Ectodermal cell (in vitro differentiated cells): ENCODE measurements around the gene DPH7.
"Not testable (repeated sequence)": the region's sequence is repeated elsewhere in the genome, so short reads cannot be mapped to it uniquely, and the experiment has no call there.

ENCODE experiments used
- H3K27ac ChIP-seq: 2 replicates; pipeline ENCODE4 v1.7.0; 2013; ENCODE audit warnings: mild to moderate bottlenecking, low read depth, low read length; ENCODE audit not compliant: insufficient read depth, poor library complexity, severe bottlenecking
- H3K27me3 ChIP-seq: 2 replicates; pipeline ENCODE4 v1.7.0; 2013; ENCODE audit warnings: mild to moderate bottlenecking, low read length; ENCODE audit not compliant: insufficient read depth, control insufficient read depth, poor library complexity, severe bottlenecking
- H3K36me3 ChIP-seq: one replicate; pipeline ENCODE4 v1.7.0; 2013; ENCODE audit warnings: low read length; ENCODE audit not compliant: control insufficient read depth, insufficient read depth
- H3K4me1 ChIP-seq: one replicate; pipeline ENCODE4 v1.7.0; 2013; ENCODE audit warnings: low read length; ENCODE audit not compliant: control insufficient read depth, insufficient read depth
- H3K4me3 ChIP-seq: 2 replicates; pipeline ENCODE4 v1.7.0; 2013; ENCODE audit warnings: low read depth, low read length, control low read depth; ENCODE audit not compliant: insufficient read depth
- H3K9me3 ChIP-seq: 2 replicates; pipeline ENCODE4 v1.7.0; 2013; ENCODE audit warnings: mild to moderate bottlenecking, low read length, moderate library complexity; ENCODE audit not compliant: control insufficient read depth
- WGBS, 2 experiments: methylation state at CpG; one replicate each; pipeline ENCODE4 v1.1.7; 2013; ENCODE audit warnings: missing lambda C conversion rate in 2 of 2; 5-methylcytosine and 5-hydroxymethylcytosine counted together

Gene DPH7

GRCh38 chr9:137519553-137519952, 59.2 kb downstream of the DPH7 start:
- H3K36me3 ChIP-seq = no peaks in the 10 kb centered on the region
- no peaks in the 10 kb centered on the region for H3K27me3 ChIP-seq
- H3K4me1 ChIP-seq = no peaks in the 10 kb centered on the region
- H3K9me3 ChIP-seq = no peaks in the 10 kb centered on the region
- no peak overlapping the region for H3K4me3 ChIP-seq
- no peak overlapping the region for H3K27ac ChIP-seq
- WGBS, 2 experiments = 88 to 91% methylated on average over 10 of the region's 10 CpGs

- H3K4me1 ChIP-seq, H3K27me3 ChIP-seq, H3K9me3 ChIP-seq, H3K36me3 ChIP-seq, H3K27ac ChIP-seq, H3K4me3 ChIP-seq: not testable (repeated sequence)
- 92 to 93% methylated on average over 13 of the region's 13 CpGs for WGBS, 2 experiments
These were observed 59.9 kb downstream of the DPH7 start for GRCh38 chr9:137518661-137519459.

GRCh38 chr9:137516144-137516917, 62.4 kb downstream of the DPH7 start:
- Histone ChIP-seq H3K9me3 (no peaks in the 10 kb centered on the region), H3K36me3 (no peaks in the 10 kb centered on the region), H3K27ac (no peak overlapping the region), H3K4me3 (no peak overlapping the region), H3K27me3 (no peaks in the 10 kb centered on the region), H3K4me1 (no peaks in the 10 kb centered on the region)
- WGBS, 2 experiments = 87% methylated on average over 10 of the region's 10 CpGs

GRCh38 chr9:137515338-137515724, 63.4 kb downstream of the DPH7 start:
- H3K4me3 ChIP-seq = no peak overlapping the region
- no peaks in the 10 kb centered on the region for H3K27me3 ChIP-seq
- no peaks in the 10 kb centered on the region for H3K9me3 ChIP-seq
- no peaks in the 10 kb centered on the region for H3K4me1 ChIP-seq
- 87 to 88% methylated on average over 23 of the region's 23 CpGs for WGBS, 2 experiments
- no peaks in the 10 kb centered on the region for H3K36me3 ChIP-seq
- H3K27ac ChIP-seq = no peak overlapping the region

GRCh38 chr9:137514691-137515337, 63.9 kb downstream of the DPH7 start:
- Histone ChIP-seq H3K27ac (no peak overlapping the region), H3K4me1 (no peaks in the 10 kb centered on the region), H3K9me3 (no peaks in the 10 kb centered on the region), H3K27me3 (no peaks in the 10 kb centered on the region), H3K4me3 (no peak overlapping the region), H3K36me3 (no peaks in the 10 kb centered on the region)
- WGBS, 2 experiments = 92 to 93% methylated on average over 30 of the region's 30 CpGs

GRCh38 chr9:137513801-137514570, 64.7 kb downstream of the DPH7 start:
- H3K27ac ChIP-seq, H3K4me1 ChIP-seq, H3K9me3 ChIP-seq, H3K4me3 ChIP-seq, H3K27me3 ChIP-seq, H3K36me3 ChIP-seq: not testable (repeated sequence)
- WGBS, 2 experiments = 91 to 92% methylated on average over 42 of the region's 42 CpGs

GRCh38 chr9:137513136-137513535, 65.6 kb downstream of the DPH7 start:
- not testable (repeated sequence) for H3K27ac ChIP-seq, H3K36me3 ChIP-seq, H3K27me3 ChIP-seq, H3K9me3 ChIP-seq, H3K4me3 ChIP-seq, H3K4me1 ChIP-seq
- 91 to 93% methylated on average over 5 of the region's 5 CpGs for WGBS, 2 experiments

GRCh38 chr9:137511758-137512463, 66.8 kb downstream of the DPH7 start:
- Histone ChIP-seq H3K4me1 (no peaks in the 10 kb centered on the region), H3K9me3 (no peaks in the 10 kb centered on the region), H3K36me3 (no peaks in the 10 kb centered on the region), H3K27me3 (no peaks in the 10 kb centered on the region), H3K4me3 (no peak overlapping the region), H3K27ac (no peak overlapping the region)
- 93 to 94% methylated on average over 25 of the region's 25 CpGs for WGBS, 2 experiments

GRCh38 chr9:137511126-137511525, 67.6 kb downstream of the DPH7 start:
- WGBS, 2 experiments = 95 to 97% methylated on average over 22 of the region's 22 CpGs
- not testable (repeated sequence) for H3K4me3 ChIP-seq, H3K27ac ChIP-seq, H3K36me3 ChIP-seq, H3K9me3 ChIP-seq, H3K4me1 ChIP-seq, H3K27me3 ChIP-seq
